Superior temporal gyrus (tissue), 1 donor: ENCODE measurements around the gene SRSF7.
"Not testable (repeated sequence)": the region's sequence is repeated elsewhere in the genome, so short reads cannot be mapped to it uniquely, and the experiment has no call there.

ENCODE experiments used
- DNase-seq: peaks from one replicate; pipeline ENCODE4 v3.0.0-alpha.2; 2016; ENCODE audit errors: extremely low spot score

SRSF7 gene

DNA sequence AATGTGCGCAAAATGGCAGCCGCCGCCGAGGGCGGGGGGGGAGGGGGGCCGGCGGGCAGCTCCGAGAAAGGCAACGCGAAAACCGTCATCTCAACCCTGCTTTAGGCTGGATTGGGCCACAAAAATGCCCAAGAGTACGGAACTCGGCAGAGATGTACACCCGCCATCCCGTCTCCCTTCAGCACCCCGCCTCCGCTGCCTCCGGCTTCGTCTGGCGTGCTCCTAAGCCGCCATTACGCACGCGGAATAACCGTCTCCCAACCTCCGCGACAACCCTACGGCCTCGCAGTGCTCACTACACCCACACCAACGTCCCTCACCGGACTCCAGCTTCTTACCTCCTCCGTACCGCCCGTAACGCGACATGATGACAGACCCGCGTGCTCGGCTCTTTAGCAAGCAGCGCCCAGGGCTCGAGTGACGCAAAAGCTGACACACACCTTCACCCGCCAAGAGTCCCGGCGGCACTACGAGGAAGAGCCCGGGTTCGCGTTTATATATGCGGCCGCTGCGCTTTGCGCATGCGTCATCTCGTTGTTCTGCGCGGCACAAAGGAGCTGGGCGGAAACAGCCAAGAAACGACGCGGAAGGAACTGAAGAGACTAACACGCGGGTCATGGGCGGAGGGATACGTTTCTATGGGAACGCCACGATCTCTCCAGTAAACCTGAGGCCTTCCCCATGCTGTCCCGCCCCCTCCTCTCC, at the start of gene SRSF7:
Gene SRSF7 (minus strand): TSS at position 471 of the 705 bp plus-strand sequence. CDS start 105 bp downstream, at position 366.
- DNase-seq = peak; percentile 100

DNA sequence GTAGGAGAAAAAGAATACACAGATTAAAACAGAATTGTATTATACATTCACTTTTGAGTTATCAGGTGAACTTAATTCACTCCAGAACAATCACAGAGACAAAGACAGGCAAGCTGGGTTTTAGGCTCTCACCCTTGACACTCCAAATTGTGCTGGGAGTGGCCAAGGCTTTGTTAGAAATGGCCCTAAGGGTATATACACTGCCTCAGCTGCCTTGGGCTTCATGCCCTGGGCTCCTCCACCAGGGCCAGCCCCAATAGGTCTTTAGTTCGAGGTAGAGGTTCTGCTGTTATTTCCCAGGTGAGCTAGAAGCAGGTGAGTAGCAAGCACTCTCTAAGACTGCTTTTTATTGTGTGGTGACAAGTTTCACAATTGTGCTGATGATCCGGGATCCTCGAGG, 46.8 kb upstream of the SRSF7 start:
- DNase-seq = no peak

DNA sequence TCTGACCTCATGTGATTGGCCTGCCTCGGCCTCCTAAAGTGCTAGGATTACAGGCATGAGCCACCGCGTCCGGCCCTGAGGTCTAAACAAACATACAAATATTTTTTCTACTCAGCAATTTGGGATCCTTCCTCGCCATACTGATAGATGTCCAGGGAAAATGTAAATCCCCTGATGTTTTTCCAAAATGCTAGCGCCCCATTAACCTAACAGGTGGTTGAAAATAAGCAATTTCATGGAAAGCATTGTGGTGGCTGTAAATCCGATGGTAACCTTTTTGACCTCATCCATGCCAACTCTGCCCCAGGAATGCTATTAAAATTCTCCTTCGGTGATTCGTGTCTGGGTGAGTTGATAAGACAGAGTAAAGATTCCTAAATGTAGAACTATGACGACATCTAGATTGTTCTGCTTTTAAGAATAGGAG, 46.1 kb upstream of the SRSF7 start:
- DNase-seq = no peak

DNA sequence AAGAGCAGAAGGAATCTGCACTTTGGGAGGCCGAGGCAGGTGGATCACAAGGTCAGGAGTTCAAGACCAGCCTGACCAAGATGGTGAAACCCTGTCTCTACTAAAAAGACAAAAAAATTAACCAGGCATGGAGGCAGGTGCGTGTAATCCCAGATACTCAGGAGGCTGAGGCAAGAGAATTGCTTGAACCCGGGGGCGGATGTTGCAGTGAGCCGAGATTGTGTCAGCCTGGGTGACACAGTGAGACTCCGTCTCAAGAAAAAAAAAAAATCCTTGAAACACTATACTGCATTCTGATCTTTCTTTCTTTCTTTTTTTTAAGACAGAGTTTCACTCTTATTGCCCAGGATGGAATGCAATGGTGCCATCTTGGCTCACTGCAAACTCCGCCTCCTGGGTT, 43.9 kb upstream of the SRSF7 start:
- DNase-seq = not testable (repeated sequence)

DNA sequence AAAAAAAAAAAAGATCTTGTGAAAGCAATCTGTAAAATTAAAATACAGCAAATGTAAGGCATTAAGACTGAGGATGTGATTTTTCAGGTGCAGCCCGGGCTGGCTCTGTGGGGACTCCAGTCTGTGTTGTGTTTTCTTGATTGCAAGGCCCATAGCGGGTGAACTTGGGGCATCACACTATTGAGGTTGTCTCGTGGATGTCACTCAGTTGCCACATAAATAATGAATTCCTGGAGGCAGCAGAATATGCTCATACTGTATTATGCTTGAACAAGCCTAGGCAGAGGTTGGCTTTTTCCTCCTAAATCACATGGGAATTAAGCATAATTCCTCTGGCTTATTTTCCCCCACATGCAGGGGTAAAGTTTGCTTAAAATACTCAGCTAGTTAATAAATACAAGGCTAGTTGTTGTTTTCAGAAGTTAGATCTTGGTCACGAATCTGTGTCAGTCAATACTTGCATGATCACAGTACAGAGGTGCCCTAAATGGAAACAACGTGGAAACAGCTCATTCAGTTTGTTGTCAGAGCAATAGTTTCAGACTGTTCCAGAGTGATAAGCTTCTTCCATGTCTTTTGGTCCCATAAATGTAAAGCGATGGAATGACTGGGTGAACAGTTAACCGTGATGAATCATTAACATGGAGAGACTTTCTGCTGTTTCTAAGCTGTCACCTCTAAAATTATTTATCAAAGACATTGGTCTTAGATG, 43.2 kb upstream of the SRSF7 start:
- no peak for DNase-seq

DNA sequence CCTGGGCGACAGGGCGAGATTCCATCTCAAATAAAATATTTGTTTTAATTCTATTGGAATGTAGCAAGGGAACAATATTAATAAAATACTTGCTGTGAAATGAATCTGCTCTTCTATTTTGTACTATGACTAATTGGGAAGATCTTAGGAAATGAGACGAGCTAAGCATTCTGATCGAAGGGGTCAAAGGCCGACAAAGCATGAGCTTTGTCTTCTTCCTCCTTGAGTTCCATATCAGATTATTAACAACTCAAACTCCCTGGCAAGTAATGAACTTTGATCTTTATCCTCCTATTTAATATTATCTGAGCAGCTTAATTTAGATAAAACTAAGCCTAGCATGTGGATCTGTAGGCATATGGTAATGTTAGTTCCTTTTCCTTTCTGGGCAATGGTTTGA, 42.4 kb upstream of the SRSF7 start:
- no peak for DNase-seq

DNA sequence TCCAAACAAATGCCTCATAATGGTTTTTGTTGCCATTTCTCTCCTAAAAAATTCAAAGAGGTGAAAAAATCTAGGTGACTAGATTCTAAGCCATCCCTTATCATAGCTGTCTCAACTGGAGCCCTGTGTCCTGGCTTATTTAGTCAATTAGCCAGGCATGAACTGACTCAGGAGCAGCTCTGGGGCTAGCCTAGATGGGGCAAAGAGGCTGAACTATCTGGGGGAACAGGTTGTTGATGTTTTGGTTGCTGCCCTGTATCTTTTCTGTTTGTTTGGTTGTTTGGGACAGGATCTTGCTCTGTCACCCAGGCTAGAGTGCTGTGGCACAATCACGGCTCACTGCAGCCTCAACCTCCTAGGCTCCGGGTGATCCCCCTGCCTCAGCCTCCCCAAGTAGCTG, 41.6 kb upstream of the SRSF7 start:
- no peak for DNase-seq

DNA sequence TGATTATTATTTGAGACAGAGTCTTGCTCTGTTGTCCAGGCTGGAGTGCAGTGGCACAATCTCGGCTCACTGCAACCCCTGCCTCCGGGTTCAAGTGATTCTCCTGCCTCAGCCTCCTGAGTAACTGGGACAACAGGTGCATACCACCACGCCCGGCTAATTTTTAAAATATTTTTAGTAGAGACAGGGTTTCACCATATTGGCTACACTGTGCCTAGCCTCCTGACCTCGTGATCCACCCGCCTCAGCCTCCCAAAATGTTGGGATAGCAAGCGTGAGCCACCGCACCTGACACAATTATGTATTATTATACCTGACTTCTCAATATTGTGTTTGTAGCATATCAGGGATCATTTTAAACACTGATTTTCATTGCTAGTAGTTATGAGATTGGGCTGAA, 41.2 kb upstream of the SRSF7 start:
- not testable (repeated sequence) for DNase-seq

DNA sequence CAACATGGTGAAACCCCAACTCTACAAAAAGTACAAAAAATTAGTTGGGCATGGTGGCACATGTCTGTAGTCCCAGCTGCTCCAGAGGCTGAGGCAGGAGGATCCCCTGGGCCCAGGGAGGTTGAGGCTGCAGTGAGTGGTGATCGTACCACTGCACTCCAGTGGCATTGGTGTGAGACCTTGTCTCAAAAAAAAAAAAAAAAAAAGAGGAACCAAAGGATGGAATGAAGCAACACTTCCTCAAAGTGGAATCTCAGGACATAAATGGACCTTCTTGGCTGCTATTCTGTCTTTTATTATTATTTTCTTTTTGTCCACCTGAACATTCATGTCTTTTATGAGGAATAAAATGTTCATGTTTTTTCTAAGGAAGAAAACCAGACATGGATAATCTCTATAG, 40.6 kb upstream of the SRSF7 start:
- no peak for DNase-seq

DNA sequence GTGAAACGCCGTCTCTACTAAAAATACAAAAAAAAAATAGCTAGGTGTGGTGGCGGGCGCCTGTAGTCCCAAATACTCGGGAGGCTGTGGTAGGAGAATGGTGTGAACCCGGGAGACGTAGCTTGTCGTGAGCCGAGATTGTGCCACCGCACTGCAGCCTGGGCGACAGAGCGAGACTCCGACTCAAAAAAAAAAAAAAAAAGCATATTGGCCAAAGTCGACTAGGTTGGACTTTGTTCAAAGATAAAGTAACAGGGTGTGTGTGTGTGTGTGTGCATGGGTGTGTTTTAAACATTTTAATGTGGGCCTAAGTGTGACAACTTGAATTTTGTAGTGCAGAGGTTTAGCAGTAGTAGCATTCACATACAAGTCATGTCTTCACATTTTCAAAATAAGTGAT, 38.5 kb upstream of the SRSF7 start:
- no peak for DNase-seq

DNA sequence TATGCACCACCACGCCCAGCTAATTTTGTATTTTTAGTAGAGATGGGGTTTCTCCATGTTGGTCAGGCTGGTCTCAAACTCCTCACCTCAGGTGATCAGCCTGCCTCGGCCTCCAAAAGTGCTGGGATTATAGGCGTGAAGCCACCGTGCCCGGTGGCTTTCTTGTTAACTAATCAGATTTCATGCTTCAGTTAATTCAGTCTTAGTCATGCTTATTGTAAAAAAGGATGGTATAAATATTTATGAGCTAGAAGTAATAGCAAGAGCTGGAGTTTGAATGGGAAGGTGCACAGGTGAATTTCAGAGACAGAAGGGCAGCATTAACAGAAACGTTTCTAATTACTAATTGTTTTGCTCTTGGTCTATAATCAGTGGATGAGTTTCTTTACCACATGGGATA, 37.1 kb upstream of the SRSF7 start:
- no peak for DNase-seq

DNA sequence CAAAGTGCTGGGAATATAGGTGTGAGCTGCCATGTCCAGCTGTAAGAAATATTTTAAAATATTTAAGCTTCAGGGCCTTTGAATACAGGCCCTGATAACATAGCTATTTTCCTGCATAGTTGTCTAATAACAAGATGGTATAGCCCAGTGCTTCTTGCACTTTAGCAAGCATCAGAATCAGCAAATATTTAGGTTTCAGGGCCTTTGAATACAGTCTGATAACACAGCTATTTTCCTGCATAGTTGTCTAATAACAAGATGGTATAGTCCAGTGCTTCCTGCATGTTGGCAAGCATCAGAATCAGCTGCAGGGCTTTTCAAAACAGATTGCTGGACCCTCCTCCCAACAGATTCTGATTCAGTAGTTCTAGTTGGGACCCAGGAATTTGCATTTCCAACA, 32.4 kb upstream of the SRSF7 start:
- no peak for DNase-seq

DNA sequence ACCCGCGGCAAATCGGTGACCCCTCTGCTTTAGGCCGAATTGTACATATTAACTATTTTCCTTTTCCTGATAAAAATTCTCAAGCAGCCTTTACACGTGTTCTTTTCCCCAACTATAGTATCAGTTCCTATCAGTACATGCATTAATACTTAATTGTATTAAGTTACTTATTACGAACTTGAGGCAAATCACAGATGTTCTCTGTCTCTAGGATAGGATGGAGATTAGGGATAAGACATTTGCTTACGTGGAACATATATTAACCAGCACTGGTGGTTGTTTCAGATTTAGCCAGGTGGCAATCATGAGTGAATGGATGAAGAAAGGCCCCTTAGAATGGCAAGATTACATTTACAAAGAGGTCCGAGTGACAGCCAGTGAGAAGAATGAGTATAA, 27.5 kb upstream of the SRSF7 start:
- DNase-seq = no peak

DNA sequence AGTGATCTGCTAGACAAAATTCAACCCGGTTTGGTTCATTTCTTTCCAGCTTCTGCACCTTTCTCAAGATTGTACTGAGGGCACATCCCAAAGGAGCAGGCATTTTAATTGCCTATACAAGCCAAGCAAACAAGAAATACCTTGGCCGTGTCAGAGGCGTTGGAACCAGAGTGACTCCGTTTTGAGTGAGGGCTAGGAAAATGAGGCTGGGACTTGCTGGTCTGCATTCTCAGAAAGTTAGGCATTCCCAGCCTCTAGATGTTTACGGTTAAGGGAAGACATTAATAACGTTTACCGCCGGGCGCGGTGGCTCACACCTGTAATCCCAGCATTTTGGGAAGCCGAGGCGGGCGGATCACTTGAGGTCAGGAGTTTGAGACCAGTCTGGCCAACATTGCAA, 25.4 kb upstream of the SRSF7 start:
- no peak for DNase-seq

DNA sequence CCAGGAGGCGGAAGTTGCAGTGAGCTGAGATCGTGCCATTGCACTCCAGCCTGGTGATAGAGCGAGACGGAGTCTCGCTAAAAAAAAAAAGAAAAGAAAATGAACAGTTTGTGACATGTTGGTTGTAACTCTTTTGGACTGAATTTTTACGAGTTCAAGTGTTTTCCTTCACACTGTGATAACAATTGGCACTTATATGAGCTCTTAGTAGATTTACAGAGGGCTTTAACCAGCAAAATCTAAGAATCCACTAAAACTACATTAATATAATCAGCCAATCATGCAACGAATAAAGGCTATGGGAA, 24.7 kb upstream of the SRSF7 start:
- no peak for DNase-seq

DNA sequence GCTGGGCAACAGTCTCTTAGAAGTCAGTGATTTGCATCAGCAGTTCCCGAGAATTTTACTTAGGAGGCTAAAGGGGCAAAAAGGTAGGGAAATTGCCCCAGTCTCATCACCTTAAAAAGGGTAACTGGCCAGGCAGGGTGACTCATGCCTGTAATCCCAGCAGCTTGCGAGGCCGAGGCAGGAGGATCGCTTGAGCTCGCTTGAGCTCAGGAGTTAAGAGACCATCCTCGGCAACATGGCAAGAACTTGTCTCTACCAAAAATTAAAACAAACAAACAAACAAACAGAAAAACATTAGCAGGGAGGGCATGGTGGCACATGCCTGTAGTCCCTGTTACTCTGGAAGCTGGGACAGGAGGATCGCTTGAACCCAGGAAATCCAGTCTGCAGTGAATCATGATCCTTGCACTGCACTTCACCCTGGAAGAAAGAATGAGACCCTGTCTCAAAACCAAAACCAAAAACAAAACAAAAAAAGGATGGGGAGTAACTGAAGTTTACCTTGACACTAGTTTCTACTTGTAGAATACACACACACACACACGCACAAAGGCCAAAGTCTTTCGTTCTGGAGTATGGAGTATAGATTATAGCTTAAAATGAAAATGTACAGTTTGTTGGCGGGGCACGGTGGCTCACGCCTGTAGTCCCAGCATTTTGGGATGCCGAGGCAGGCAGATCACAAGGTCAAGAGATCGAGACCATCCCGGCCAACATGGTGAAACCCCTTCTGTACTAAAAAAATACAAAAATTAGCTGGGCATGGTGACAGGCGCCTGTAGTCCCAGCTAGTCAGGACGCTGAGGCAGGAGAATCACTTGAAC, 24.1 kb upstream of the SRSF7 start:
- DNase-seq = no peak

DNA sequence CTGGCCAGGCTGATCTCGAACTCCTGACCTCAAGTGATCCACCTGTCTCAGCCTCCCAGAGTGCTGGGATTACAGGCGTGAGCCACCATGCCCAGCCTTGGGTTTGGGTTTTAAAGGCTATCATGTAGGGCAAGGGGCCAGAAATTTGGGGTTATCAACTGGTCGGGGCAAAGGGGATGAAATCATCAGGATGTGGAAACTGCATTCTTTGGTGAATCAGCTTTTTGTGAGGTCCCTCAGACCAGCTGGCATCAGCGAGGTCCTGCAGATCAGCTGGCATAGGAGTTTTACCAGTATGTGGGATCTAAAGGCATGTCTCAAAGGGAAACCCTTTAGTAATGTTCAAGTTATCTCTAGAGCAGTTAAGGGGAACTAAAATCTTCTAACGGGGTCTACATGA, 20.5 kb upstream of the SRSF7 start:
- DNase-seq = no peak

DNA sequence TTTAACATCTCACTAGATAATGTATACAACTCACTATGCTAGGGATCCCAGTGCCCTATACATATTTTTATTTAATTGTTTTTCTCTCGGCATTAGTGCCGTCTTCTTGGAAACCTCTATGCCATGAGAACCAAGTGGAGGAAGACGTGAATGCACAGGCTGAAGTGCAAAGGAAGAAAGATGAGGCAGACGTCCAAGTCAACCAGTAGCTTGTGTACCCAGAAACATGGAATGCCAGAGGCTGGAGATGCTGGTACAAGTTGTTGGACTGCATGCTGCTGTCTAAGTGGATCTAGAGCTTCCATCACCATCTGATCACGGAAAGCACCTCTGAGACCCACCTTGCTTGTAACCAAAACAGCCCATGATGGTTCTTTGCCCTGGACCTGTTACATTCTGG, 14.4 kb upstream of the SRSF7 start:
- DNase-seq = no peak

DNA sequence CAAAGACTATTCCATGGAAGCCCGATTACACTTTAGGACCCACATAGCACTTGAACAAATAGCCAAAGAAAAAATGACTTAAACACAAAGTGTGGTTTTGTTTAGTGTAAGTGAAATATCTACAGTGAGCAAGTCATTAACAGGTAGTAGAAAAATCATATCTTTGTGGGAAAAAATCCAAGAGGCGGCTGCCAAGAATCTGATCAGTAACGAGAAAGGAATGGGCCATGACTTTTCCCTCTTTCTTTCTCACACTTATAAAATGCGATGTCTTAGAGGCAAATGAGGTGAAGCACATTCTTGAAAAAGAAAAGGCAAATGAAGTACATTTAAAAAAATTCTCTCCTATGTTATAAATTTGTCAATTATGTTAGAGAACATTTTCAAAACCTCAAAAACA, 14.0 kb upstream of the SRSF7 start:
- no peak for DNase-seq

DNA sequence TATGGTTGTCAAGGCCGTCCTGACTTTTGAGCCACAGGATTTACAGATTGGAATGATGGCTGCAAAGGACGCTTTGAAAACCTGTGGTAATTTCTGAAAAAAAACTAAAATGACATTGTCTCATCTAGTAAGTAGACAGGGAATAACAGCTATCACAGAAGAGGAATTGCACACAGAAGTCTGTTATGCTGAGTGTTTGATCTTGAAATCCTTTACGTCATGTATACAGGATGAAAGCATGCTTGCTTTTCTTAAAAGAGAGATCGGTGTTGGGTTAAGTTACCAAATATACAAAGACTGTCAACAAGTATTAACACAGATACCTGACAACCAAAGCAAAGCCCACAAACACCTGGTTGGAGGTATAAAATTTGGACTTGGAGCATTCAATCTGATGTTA, 12.6 kb upstream of the SRSF7 start:
- DNase-seq = no peak

DNA sequence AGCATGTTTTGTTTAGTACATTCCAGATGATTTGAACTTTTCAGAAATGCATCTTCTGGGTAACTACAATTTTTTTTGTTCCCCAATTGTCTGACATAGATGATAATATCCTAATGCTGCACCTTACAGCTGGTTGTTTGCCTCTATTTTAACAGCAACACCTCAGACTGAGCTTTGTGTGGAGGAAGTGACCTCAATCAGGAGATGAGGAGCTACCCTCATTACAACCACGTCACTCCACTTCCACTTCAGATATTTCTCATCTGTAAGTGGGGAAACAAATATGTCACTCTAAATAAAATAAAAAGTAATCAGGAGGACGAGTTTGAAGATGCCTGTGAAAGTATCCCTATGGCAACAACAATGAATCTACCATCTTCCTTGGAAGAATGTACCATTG, 12.1 kb upstream of the SRSF7 start:
- DNase-seq = no peak

DNA sequence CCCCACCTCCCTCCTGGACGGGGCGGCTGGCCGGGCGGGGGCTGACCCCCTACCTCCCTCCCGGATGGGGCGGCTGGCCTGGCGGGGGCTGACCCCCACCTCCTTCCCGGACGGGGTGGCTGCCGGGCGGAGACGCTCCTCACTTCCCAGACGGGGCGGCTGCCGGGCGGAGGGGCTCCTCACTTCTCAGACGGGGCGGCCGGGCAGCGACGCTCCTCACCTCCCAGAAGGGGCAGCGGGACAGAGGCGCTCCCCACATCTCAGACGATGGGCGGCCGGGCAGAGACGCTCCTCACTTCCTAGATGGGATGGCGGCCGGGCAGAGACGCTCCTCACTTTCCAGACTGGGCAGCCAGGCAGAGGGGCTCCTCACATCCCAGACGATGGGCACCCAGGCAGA, 4.7 kb upstream of the SRSF7 start:
- not testable (repeated sequence) for DNase-seq

DNA sequence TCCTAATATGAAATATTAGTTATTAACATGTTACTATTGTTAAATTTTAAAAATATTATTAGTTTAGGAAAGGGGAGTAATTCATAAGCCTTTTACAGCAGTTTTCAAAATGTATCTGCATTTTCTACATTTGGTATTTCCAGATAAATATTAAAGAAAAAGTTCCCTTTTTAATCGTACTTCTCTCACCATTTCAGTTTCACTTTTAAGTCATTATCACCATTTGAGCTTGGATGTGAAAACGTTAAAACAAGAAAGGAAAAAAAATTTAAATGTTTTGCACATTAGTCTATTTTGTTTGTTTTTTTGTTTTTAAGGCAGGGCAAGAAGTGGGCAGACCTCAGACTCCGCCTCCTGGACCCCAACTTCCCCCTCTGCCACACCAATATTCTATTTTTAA, 3.3 kb upstream of the SRSF7 start:
- no peak for DNase-seq
